T1000 (cell line): ENCODE results near the gene RAB12.

Source experiments
- DNase-seq: peaks from one replicate; lab custom pipeline; 2025; ENCODE audit warnings: mixed read lengths; lab: John Stamatoyannopoulos, UW

Gene RAB12

GRCh38 chr18:8685141-8685913, 76.1 kb downstream of the RAB12 start:
- DNase-seq: peak; percentile 20

GRCh38 chr18:8685914-8686216, 76.6 kb downstream of the RAB12 start:
- no peak for DNase-seq

GRCh38 chr18:8686611-8687010, 77.4 kb downstream of the RAB12 start:
- DNase-seq: no peak

DNA sequence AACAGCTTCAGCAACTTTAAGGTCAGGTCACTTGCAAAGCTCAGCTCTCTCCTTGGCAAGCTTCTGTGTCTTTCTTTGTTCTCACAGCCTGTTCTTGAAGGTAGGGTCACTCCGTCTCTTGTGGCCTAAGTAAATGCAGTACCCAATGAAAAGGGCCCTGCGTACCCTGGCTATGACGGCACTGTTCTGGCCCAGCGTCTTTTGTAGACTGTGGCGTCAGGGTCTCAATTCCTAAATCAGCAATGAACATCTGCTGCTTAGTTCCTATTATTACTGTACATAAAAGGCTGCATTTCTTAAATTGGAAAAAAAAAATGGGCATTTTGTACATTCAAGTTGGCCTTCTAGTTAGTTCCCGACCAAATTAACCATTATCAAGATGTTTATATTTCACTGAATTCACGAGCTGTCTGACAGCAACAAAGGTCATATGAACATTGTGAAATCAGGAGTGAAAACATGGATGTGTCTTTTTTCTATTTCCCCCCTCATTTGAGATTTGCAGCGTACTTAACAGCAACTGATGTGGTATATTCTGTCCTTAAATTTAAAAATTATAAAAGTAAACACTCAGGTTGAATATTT, 79.1 kb downstream of the RAB12 start:
- DNase-seq: no peak

DNA sequence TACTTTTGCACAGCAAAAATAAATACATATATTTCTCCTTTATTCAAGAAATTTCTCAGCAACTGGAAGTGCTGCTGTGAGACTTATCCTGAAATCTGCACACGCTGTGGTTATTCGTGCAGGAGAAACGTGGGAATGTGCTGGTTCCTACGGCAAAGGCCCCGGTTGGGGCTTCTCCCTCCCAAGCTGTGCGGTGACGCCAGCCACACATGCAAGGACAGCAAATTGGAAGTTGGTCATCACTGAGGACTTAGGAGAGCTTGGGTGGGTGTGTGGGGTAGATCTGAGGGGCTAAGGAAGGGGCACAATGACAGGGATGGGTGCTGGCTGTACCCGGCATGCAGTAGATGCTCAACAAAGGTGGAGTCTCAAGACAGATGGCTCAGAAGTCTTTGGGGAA, 79.6 kb downstream of the RAB12 start:
- no peak for DNase-seq
